Measurements from ENCODE around the gene SLC6A18. TPM values are rescaled to one million over a fixed set of nuclear protein-coding genes. Genes with fewer than 3 reads are reported as not detected.

SLC6A18 gene
- total and polyA plus RNA-seq, 2 of the 4 experiments (the other 2 are of a cell fraction) = not detected

DNA sequence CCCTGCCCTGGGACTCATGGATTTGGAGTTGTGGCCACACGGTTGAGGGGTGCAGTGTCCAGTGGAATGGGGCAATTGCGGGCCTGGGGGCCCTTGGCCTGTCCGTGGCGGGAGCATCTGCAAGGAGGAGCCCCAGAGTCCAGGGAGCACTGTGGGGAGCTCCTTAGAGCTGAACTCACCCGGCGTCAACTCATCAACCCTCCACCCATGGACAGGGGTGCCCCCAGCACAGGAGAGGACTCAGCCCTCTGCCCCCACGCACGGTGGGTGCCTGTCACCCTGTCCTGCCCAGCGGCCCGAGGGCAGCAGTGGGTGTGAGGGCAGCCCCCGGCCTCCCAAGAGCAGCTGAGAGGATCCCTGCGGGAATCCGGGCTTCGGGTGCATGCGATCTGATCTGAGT, 550 bp upstream of the SLC6A18 start:
- no TSS peak for BruUV-seq (replicated peaks)
- H3K23ac ChIP-seq (ENCODE audit: low read depth, low read length) = no peak overlapping the region
- H3K4me3 ChIP-seq (ENCODE audit: insufficient read depth, low read depth, low read length) = no peak overlapping the region
- H2BK15ac ChIP-seq (ENCODE audit: low read depth, low read length) = no peak overlapping the region
- no peak overlapping the region for H3K18ac ChIP-seq (ENCODE audit: low read depth, low read length)
- WGBS, 2 experiments (ENCODE audit: extremely low coverage in 2 of 2, insufficient read length in 1 of 2) = no CpG with 5 or more reads among the region's 15 CpGs
- no peak overlapping the region for H3K4me2 ChIP-seq (ENCODE audit: low read depth, low read length)
- TF ChIP-seq, protein P1, sequence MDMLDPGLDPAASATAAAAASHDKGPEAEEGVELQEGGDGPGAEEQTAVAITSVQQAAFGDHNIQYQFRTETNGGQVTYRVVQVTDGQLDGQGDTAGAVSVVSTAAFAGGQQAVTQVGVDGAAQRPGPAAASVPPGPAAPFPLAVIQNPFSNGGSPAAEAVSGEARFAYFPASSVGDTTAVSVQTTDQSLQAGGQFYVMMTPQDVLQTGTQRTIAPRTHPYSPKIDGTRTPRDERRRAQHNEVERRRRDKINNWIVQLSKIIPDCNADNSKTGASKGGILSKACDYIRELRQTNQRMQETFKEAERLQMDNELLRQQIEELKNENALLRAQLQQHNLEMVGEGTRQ (IDR thresholded peaks at IDR 0.05; ENCODE audit: low read depth, low read length) = no peak
- no peak for TF ChIP-seq NFE2L2 (IDR thresholded peaks at IDR 0.05; ENCODE audit: low read depth, low read length)
- no peak for TF ChIP-seq RCOR1 (IDR thresholded peaks at IDR 0.05; ENCODE audit: insufficient replicate concordance, low read length)
- no peak for TF ChIP-seq MAFK (IDR thresholded peaks at IDR 0.05; ENCODE audit: low read depth, low read length)
- TF ChIP-seq MAZ (IDR thresholded peaks at IDR 0.05; ENCODE audit: borderline replicate concordance, low read depth, low read length) = no peak
- TF ChIP-seq SMC3 (IDR thresholded peaks at IDR 0.05; ENCODE audit: low read depth, low read length) = no peak
- TF ChIP-seq BHLHE40 (IDR thresholded peaks at IDR 0.05; ENCODE audit: low read depth, low read length) = no peak
- no peak for TF ChIP-seq RAD21 (IDR thresholded peaks at IDR 0.05; ENCODE audit: low read length)
- TF ChIP-seq MXI1 (IDR thresholded peaks at IDR 0.05; ENCODE audit: borderline replicate concordance, low read depth, low read length) = no peak
- TF ChIP-seq, protein P2, sequence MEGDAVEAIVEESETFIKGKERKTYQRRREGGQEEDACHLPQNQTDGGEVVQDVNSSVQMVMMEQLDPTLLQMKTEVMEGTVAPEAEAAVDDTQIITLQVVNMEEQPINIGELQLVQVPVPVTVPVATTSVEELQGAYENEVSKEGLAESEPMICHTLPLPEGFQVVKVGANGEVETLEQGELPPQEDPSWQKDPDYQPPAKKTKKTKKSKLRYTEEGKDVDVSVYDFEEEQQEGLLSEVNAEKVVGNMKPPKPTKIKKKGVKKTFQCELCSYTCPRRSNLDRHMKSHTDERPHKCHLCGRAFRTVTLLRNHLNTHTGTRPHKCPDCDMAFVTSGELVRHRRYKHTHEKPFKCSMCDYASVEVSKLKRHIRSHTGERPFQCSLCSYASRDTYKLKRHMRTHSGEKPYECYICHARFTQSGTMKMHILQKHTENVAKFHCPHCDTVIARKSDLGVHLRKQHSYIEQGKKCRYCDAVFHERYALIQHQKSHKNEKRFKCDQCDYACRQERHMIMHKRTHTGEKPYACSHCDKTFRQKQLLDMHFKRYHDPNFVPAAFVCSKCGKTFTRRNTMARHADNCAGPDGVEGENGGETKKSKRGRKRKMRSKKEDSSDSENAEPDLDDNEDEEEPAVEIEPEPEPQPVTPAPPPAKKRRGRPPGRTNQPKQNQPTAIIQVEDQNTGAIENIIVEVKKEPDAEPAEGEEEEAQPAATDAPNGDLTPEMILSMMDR (conservative IDR thresholded peaks at IDR 0.05; ENCODE audit: low read depth, low read length) = no peak
- no peak for TF ChIP-seq CEBPB (IDR thresholded peaks at IDR 0.05; ENCODE audit: low read depth, low read length)
- no peak for TF ChIP-seq FOS (IDR thresholded peaks at IDR 0.05; ENCODE audit: low read depth, low read length)
- no peak for TF ChIP-seq CHD1 (IDR thresholded peaks at IDR 0.05; ENCODE audit: low read depth, low read length)
- no peak overlapping the region for H3K14ac ChIP-seq (replicated peaks; ENCODE audit: low read depth, low read length)
- ChIA-PET CTCF (interaction anchor here (0.8 kb wide), 1 partner anchor 9 kb away, joined by 5 read pairs; no protein-coding TSS in a partner anchor), POLR2A (ENCODE audit: unreplicated experiment) (no interaction called here)
- H3K9me3 ChIP-seq (ENCODE audit: control insufficient read depth, insufficient read depth, low read length) = peaks cover 2% of the 10 kb centered on the region
- H2BK5ac ChIP-seq (ENCODE audit: low read depth, low read length, poor library complexity, severe bottlenecking) = no peak overlapping the region
- H2AFZ ChIP-seq (replicated peaks; ENCODE audit: low read length, poor library complexity) = no peak overlapping the region
- H3K27ac ChIP-seq (ENCODE audit: insufficient read depth, low read length) = no peak overlapping the region
- H3K56ac ChIP-seq (ENCODE audit: extremely low read depth, insufficient read depth, low read length) = no peak overlapping the region
- ATAC-seq (ENCODE audit: low read depth) (no peak), DNase-seq (no peak)
- dilution Hi-C loops (cut with HindIII; ENCODE audit: low sequenced_read_pairs, unreplicated experiment) = no loop called here
- no peaks in the 10 kb centered on the region for H3K36me3 ChIP-seq (ENCODE audit: control insufficient read depth, insufficient read depth, low read length)
- no peaks in the 10 kb centered on the region; the same call in 1 of the 2 replicates for H3K4me1 ChIP-seq (ENCODE audit: control insufficient read depth, insufficient read depth, low read length)
- no peaks in the 10 kb centered on the region for H4K20me1 ChIP-seq (ENCODE audit: insufficient read depth, low read length)
- intact Hi-C loops (cut with micrococcal nuclease) = no loop called here
- H3K9ac ChIP-seq (ENCODE audit: low read depth, low read length) = no peak overlapping the region
- no peak overlapping the region for H4K5ac ChIP-seq (ENCODE audit: low read depth, low read length)
- no peak overlapping the region for H3K4ac ChIP-seq (ENCODE audit: low read depth, low read length)
- H3K27me3 ChIP-seq (ENCODE audit: control insufficient read depth, insufficient read depth, low read length) = no peaks in the 10 kb centered on the region; the same call in 1 of the 2 replicates
- H2AK5ac ChIP-seq (ENCODE audit: low read depth, low read length) = no peak overlapping the region
- H4K8ac ChIP-seq (ENCODE audit: low read depth in 2 of 2, low read length in 2 of 2) = no peak overlapping the region
- H4K91ac ChIP-seq (ENCODE audit: insufficient read depth, low read depth, low read length) = no peak overlapping the region
- no peaks in the 10 kb centered on the region for H3K79me1 ChIP-seq (ENCODE audit: low read depth in 1 of 2, low read length in 2 of 2)
- H2BK120ac ChIP-seq (ENCODE audit: low read depth, low read length) = no peak overlapping the region
- no peak overlapping the region for H2BK20ac ChIP-seq (ENCODE audit: low read depth, low read length)
- no peak overlapping the region for H2AK9ac ChIP-seq (replicated peaks; ENCODE audit: low read depth, low read length, poor library complexity)
- H3K9me1 ChIP-seq (ENCODE audit: insufficient read depth, low read length) = no peaks in the 10 kb centered on the region
- in situ Hi-C loops (cut with MboI; ENCODE audit: low sequenced_read_pairs) = no loop called here
